ENCODE data around the gene PKNOX2. TPM values are rescaled to one million over a fixed set of nuclear protein-coding genes. Genes with fewer than 3 reads are reported as not detected.
A peak's percentile ranks its signal among the peaks of the same experiment; 100 is the strongest.

The PKNOX2 gene, protein sequence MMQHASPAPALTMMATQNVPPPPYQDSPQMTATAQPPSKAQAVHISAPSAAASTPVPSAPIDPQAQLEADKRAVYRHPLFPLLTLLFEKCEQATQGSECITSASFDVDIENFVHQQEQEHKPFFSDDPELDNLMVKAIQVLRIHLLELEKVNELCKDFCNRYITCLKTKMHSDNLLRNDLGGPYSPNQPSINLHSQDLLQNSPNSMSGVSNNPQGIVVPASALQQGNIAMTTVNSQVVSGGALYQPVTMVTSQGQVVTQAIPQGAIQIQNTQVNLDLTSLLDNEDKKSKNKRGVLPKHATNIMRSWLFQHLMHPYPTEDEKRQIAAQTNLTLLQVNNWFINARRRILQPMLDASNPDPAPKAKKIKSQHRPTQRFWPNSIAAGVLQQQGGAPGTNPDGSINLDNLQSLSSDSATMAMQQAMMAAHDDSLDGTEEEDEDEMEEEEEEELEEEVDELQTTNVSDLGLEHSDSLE
- under 0.01 and 1.2 TPM in 2 replicates for total RNA-seq

DNA sequence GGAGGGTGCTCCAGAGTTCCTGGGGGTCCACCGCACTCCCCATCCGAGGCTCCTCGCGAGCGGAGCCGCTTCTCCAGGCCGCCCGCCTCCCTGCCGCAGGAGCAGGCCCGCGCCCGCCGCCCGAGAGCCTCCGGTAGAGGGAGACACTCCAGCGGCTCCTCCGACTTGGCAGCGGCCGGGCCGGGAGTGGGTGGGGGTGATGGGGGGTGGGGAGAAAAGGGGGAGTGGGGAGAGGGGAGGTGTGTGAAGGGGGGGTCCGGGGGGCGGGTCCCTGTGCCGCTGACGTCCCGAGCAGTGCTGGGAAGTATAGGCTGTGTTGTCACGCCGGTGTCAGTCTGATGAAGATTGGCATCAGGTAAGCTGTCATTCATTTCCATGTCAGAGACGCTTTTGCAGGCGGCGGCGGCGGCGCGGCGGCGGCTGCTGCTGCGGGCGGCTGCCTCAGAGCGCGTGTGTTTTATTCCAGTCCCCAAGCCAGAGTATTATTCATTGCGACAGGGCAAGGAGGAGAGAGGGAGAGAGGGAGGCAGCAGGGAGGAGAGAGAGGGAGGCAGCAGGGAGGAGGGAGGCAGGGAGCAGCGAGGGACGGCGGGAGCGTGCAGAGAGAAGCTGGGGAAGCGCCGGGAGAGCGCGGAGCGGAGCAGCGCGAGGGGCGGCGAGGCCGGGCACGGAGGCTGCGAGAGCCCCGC lies at the start of gene PKNOX2:
PKNOX2 (plus strand) TSS at position 330 of the 689 bp plus-strand sequence. CDS start 186,555 bp downstream, outside the sequence.
- H4K20me1 ChIP-seq (ENCODE audit: insufficient read depth, low read length) = no peaks in the 10 kb centered on the region
- H2AFZ ChIP-seq (ENCODE audit: low read length) = peak within 1 kb of the TSS; percentile 88
- no peaks in the 10 kb centered on the region for H3K79me2 ChIP-seq (ENCODE audit: insufficient read depth, low read length)
- H3K4me2 ChIP-seq (ENCODE audit: insufficient read depth, low read length) = peak within 1 kb of the TSS; percentile 85
- peak; percentile 98 for DNase-seq (ENCODE audit: insufficient read length, low spot score, missing footprints)
- TF ChIP-seq, protein P1, sequence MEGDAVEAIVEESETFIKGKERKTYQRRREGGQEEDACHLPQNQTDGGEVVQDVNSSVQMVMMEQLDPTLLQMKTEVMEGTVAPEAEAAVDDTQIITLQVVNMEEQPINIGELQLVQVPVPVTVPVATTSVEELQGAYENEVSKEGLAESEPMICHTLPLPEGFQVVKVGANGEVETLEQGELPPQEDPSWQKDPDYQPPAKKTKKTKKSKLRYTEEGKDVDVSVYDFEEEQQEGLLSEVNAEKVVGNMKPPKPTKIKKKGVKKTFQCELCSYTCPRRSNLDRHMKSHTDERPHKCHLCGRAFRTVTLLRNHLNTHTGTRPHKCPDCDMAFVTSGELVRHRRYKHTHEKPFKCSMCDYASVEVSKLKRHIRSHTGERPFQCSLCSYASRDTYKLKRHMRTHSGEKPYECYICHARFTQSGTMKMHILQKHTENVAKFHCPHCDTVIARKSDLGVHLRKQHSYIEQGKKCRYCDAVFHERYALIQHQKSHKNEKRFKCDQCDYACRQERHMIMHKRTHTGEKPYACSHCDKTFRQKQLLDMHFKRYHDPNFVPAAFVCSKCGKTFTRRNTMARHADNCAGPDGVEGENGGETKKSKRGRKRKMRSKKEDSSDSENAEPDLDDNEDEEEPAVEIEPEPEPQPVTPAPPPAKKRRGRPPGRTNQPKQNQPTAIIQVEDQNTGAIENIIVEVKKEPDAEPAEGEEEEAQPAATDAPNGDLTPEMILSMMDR (IDR thresholded peaks at IDR 0.05; ENCODE audit: extremely low read depth, low read depth, low read length) = peak; percentile 29
- peaks cover 28% of the 10 kb centered on the region for H3K27me3 ChIP-seq (ENCODE audit: insufficient read depth, low read length)
- peak within 1 kb of the TSS; percentile 73 for H3K4me3 ChIP-seq (ENCODE audit: insufficient read depth, low read length)
- no peaks in the 10 kb centered on the region for H3K36me3 ChIP-seq (ENCODE audit: insufficient read depth, low read length)
- H3K9me3 ChIP-seq (ENCODE audit: low read depth, low read length) = no peaks in the 10 kb centered on the region
- no peak within 1 kb of the TSS for H3K27ac ChIP-seq (ENCODE audit: low read depth, low read length)
- H3K4me1 ChIP-seq (ENCODE audit: insufficient read depth, low read length) = peaks cover 11% of the 10 kb centered on the region

DNA sequence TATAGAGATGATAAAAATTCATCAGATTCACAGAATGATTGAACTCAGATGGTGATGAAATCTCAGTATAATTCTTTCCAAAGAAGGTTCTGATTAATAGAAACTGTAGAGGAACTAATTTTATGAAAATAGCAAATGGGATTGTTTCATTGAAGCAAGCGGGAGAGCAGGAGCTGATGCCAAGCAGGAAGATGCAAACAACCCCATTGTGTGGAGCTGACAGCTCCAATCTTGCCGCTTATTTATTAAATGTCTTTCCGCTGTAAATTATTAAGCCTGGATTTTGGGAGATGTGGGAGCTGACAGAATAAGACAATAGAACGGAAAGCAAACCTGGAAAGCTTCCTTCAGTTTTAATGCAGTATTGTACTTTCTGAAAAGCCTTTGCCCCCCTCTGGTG lies 47.1 kb upstream of the PKNOX2 start:
- Histone ChIP-seq H4K20me1 (ENCODE audit: insufficient read depth, low read length) (no peaks in the 10 kb centered on the region), H3K9me3 (ENCODE audit: low read depth, low read length) (no peaks in the 10 kb centered on the region), H3K4me2 (ENCODE audit: insufficient read depth, low read length) (no peak overlapping the region), H3K27me3 (ENCODE audit: insufficient read depth, low read length) (peaks cover 9% of the 10 kb centered on the region), H3K36me3 (ENCODE audit: insufficient read depth, low read length) (no peaks in the 10 kb centered on the region), H3K4me1 (ENCODE audit: insufficient read depth, low read length) (no peaks in the 10 kb centered on the region), H3K4me3 (ENCODE audit: insufficient read depth, low read length) (no peak overlapping the region), H3K27ac (ENCODE audit: low read depth, low read length) (no peak overlapping the region), H2AFZ (ENCODE audit: low read length) (no peak overlapping the region), H3K79me2 (ENCODE audit: insufficient read depth, low read length) (no peaks in the 10 kb centered on the region)
- DNase-seq (ENCODE audit: insufficient read length, low spot score, missing footprints) = no peak
- TF ChIP-seq, protein P1 (IDR thresholded peaks at IDR 0.05; ENCODE audit: extremely low read depth, low read depth, low read length) = no peak

DNA sequence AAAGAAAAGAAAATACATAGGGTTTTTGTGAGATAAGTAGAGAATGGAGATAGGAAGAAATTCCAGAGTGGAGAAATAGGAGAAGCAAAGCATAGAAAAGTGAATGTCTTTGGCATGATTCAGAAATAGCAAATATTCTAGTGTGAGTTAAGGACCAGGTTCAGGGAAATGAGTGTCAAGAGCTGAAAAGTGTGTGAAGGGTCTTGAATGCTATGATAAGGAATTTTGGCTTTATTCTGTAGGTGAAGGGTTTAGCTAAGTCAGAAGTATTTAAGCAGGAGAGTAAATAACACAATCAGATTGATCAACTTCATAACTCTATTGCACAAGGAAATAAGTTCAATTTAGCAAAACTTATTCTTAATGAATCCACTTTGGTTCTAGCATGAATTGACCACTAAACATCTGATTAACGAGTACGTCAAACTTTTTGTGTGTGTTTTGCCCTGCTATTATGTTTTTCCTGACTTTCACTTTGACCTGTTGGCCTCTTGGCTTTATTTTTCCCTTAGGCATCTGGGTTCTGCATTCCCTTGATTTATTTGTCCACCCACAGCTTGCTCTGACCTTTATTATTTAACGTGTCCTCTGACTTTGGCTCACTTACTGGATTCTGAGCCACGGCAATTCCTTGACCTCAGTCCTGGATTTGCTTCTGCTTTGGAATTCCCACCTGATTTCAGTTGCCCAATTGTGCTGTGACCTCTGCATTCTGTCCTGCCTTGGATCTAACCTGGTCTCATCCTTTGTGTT lies 41.2 kb upstream of the PKNOX2 start:
- Histone ChIP-seq H3K9me3 (ENCODE audit: low read depth, low read length) (no peaks in the 10 kb centered on the region), H3K4me1 (ENCODE audit: insufficient read depth, low read length) (peaks cover 4% of the 10 kb centered on the region), H3K36me3 (ENCODE audit: insufficient read depth, low read length) (no peaks in the 10 kb centered on the region), H3K27me3 (ENCODE audit: insufficient read depth, low read length) (peaks cover 3% of the 10 kb centered on the region), H3K27ac (ENCODE audit: low read depth, low read length) (no peak overlapping the region), H4K20me1 (ENCODE audit: insufficient read depth, low read length) (no peaks in the 10 kb centered on the region), H3K4me3 (ENCODE audit: insufficient read depth, low read length) (peak overlapping the region; percentile 34), H2AFZ (ENCODE audit: low read length) (peak overlapping the region; percentile 89), H3K4me2 (ENCODE audit: insufficient read depth, low read length) (peak overlapping the region; percentile 67), H3K79me2 (ENCODE audit: insufficient read depth, low read length) (no peaks in the 10 kb centered on the region)
- TF ChIP-seq, protein P1 (IDR thresholded peaks at IDR 0.05; ENCODE audit: extremely low read depth, low read depth, low read length) = no peak
- no peak for DNase-seq (ENCODE audit: insufficient read length, low spot score, missing footprints)

All from osteoblast (primary cell).